Cerebellar cortex (tissue), 1 donor: Measurements from ENCODE around the gene HTT.

Experiments
- DNase-seq: peaks from one replicate; pipeline ENCODE4 v3.0.0-alpha.2; 2015; ENCODE audit warnings: low spot score

The HTT gene

DNA sequence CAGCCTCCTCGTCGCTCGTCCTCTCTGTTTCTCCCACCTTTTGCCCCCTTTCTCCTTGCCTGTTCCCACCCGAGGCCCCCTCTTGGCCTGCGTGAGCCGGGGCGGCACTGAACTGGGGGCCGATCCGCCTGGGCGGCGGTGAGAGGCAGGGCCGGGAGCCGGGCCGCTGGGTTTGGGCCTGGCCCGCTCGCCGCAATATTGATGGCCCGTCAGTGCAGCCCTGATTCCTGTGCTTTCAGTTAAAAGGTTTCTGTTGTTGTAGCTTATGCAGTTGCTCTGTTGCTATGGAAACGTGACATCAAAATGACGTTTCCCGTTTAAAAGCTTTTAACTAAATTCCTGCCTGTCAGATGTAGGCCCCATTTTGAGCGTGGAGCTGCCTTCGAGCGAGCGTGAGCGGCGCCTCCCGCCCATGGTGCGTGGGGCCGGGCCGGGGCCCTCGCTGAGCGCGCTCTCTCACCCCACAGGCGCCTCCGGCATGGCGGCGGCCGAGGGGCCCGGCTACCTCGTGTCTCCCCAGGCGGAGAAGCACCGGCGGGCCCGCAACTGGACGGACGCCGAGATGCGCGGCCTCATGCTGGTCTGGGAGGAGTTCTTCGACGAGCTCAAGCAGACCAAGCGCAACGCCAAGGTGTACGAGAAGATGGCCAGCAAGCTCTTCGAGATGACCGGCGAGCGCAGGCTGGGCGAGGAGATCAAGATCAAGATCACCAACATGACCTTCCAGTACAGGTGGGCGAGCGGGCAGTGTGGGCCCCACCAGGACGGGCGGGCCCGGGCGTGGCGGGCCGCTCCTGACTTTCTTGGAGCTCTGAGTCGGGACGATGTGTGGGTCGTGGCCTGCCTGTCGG lies 174.6 kb downstream of the HTT start, which contains the start of gene MSANTD1:
TSS of gene MSANTD1 (plus strand) at position 349 of the 851 bp plus-strand sequence. CDS start at position 413, 64 bp downstream.
- no peak for DNase-seq

DNA sequence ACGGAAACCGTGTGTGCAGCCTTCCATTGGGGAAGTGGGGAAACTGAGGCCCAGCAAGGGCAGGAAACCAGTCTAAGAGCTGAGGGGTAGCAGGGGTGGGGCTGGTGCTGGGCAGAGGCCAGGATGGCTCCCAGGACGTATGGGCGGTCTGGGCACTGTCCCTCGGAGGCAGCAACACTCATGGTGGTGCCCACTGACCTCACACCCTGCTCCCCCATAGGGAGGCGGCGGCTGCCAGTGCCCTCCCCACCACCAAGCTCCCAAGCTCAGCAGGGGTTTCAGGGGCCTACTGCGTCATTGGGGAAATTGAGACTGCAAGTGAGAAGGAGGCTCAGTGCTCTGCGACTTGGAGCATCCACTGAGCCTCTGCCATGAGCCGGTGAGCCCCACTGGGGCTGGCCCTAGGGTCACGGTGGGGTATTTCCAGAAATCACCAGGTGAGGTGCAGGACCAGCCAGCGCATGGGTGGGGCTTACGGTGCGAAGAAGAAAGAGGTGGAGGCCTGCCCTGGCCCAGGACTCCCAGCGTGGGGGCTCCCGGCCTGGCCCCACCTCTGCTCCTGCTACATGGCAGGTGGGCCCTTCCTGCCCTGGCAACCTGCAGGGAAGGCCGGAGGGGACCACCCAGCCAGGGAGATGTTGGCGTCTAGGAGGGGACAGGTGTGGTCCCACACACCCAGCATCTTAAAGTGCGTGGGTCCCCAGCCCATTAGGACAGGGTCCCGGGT lies 175.4 kb downstream of the HTT start:
- DNase-seq: no peak

DNA sequence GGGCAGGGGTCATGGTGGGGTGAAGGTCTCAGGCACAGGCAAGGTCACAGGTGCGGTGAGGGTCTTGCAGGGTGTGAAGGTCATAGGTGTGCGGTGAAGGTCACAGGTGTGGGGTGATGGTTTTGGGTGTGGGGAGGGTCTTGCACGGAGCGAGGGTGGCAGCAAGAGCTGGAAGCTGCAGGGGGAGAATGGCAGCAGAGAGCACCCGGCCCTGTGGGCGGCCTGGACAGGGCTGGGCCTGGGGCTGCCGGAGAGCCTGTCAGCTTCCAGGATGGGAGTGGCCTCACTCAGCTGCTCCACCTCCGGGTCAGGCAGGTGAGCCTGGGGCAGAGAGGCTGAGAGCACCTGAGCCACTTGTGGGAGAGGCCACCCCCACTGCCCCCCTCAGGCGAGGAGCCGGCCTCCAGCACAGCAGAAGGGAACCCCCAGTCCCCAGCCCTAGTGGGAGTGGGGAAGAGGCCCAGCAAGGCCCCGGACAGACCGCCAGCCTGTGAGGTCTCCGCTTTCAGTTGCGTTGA lies 176.0 kb downstream of the HTT start:
- DNase-seq: no peak

DNA sequence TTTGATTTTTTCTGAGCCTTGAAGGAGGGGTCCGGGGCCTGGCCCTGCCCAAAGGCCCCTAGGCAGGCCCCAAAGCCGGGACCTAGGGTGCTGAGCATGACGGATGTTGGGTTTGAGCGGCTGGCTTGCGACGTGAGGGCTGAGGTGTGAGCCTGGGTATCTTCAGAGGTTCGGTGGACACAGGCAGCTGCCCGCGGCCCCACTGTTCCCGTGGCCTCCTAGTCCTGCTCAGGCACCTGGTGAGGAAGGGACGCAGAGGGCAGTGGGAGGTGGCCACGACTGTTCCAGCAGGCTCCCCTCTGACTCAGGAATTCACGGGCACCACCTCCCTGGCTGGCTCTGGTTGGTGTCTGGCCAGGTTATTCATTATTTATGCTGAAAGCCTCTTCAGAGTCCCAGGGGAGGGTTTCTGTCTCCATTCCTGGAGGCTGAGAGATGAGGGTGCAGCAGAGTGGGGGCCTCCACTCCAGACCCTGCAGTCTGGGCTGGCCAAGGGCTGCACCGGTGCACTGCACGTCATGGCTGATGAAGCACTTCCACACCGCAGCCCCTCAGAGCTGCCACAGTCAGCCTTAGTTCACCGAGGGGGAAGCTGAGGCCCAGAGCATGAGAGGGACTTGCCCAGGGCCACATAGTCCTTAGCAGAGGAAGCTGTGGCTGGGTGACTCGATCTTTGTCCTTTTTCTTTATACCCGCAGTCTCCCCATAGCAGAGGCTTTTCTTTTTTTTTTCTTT lies 176.6 kb downstream of the HTT start:
- no peak for DNase-seq

DNA sequence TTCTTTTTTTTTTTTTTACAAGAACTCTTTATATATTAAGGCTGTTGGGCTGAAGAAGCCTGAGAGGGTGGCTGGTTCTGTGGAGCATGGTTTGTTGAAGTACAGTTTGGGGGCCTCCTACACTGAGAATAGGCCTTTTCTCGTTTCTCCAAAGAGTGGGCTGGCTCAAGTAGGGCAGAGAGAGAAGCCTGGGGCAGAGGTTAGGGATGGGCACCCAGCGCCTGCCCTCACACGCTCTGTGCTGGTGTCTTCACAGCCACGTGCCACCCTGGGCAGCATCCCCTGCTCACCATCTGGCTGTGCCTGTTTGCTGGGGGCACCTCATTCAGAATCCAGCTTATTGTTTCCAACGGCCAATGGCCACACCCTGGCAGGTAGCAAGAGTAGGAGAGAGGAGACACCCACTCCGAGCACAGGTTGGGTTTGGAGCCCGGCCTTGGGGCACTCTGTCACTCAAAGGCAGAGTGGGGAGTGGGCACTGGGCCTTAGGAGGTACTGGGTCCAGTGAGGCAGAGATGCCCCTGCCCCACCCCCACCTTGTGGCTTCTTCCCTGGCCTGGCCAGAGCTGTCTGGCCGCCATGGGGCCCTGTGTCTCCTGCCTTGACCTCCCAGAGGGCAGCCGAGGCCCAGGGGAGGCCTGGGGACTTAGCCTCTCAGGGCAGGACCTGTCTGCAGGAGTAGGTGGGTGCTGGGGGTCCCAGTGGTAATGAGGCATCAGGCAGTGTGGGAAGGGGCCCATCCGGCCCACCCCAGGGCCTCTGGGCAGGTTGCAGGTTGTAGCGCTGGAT lies 177.4 kb downstream of the HTT start:
- no peak for DNase-seq

DNA sequence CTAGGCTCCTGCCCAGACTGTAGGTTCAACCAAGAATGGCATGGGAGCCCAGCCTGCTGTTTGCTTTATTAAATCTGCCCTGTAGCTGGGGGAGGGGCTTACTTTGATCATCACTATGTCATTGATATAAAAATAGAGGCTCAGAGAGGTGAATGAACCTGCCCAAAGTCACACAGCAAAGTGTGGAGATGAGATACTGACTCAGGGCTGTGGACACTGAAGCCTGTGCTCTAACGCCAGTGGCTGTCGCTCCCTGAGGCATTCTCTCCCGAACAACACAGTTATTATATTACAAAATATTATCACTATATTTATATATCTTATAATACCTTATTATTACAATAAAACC lies 178.0 kb downstream of the HTT start:
- DNase-seq: no peak

DNA sequence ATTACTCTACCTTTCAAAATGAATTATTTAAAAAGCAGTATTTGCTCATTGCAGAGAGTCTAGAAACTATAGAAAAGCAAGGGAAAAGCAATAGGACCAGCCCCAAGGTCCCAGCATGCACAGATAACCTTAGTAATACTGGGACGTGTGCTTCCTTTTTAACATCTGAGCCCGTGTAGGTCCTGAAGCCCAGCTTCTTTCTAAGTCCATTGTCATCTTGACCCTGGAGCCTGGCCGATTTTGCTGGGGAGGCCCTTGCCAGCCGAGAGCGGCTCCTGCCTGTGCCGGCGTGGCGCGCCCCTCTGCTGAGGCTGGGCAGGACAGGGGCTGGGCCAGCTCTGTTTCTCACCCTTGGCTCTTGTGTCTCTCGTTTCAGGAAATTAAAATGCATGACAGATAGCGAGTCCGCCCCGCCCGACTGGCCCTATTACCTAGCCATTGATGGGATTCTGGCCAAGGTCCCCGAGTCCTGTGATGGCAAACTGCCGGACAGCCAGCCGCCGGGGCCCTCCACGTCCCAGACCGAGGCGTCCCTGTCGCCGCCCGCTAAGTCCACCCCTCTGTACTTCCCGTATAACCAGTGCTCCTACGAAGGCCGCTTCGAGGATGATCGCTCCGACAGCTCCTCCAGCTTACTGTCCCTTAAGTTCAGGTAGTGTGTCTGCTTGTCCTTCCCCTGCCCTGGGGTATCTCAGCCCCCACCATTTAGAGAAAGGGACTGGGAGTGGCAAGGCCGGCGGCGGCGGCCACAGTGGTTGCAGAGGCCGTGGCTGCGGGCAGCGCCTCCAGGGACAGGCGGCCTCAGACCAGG lies 178.6 kb downstream of the HTT start:
- no peak for DNase-seq

DNA sequence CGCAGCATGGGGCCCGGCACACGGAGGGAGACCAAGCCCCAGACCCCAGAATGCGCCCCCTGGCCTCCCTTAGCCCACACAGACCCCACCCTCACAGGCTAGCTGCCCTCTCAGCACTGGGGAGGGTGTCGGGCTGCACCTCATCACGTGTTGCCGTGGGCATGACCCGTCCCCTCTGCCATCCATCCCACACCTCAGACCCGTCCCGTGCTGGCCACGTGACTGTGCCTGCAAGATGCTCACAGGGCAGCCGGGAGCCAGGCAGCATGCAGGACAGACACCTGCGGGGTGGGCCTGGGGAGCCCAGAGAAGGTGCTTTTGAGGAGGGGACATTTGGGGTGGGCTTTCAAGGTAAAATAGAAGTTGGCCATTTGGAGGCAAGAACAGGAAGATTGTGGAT lies 179.3 kb downstream of the HTT start:
- DNase-seq: no peak

DNA sequence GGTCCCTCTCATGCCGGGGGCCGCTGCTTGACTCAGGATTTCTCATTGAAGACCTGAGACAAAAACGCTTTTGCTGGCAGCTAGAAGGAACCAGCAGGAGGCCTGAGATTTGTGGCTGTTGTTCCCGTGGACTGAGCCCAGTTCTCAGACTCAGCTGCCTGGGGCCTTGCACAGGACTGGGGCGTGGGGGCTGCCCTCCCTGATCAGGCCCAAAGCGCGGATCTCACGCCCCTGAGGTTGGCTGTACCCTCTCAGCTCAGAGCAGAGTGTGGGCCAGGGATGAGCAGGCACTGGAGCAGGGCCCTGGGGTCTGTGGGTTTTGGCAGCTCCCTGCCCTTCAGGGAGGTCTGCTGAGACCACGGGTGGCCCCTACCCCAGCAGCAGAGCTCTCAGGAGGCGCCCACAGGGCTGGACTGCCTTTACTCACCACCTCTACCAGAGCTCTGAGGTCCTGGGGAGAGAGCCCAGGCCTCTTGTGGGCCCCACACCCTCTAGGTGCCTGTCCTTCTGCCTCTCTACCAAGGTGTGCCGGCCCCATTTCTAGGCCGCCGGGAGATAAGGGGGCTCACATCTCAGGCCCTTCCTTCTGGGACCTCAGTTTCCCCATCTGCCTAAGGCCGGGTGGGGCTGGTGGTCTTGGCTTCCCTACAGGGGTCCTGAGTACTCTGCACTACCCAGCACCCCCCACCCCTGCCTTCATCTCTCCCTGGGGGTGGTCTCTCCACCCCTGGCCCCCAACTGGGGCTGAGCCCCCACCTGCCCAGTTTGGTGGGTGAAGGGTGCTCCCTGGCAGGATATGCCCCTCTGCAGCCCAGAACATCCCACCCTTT lies 180.0 kb downstream of the HTT start:
- no peak for DNase-seq

DNA sequence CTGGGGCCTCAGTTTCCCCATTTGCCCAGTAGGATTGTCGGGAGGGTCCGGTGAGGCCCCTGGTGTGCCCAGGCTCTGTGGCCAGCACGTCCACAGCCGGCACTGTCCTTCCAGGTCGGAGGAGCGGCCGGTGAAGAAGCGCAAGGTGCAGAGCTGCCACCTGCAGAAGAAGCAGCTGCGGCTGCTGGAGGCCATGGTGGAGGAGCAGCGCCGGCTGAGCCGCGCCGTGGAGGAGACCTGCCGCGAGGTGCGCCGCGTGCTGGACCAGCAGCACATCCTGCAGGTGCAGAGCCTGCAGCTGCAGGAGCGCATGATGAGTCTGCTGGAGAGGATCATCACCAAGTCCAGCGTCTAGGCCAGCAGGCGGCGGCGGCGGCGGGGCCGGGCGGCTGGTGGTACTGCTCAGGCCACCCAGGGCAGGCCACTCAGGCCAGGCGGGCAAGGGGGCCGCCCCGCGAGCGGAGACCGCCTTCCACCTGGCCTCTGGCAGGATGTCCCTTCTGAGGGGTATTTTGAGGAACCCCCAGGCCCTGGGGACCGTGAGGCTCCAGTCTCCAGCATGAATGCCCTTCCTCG lies 181.2 kb downstream of the HTT start:
- DNase-seq: no peak

DNA sequence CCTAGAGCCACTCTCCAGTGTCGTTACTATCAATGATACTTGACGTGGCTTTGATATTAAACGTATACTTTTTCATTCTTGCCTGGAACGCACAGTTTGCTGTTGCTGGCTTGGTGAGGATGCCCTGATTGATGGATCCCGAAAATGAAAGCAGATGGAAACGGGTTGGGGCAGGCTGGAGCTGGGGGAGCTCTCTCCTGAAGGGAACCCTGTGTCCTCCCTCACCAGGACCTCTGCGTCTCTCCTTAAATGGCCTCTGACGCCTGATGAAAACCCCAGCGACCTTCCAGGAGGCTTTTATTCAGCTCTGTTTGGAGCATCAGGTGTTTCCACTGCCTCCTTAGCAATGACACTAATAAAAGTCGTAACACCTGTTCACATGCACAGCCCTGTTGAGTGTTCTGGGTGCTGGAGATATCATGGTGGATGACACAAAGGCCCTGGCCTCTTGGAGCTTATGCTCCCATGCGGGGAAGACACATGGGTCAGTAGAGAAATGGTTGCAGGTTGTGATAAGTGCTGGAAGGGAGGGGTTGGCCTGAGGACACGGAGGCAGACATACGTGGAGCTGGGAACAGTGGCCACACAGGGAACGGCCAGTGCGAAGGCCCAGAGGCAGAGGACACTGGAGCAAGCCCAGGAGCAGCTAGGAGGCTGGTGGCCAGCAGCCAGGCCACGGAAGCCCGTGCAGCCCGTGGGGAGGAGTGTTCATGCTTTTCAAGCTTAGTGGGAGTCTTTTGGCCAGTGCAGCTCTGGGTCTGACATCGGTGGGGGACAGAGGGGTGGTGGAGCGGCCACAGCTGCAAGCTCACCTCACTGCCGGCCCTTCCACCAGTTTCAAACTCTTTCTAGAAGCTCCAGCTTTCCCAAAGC lies 182.0 kb downstream of the HTT start:
- no peak for DNase-seq

DNA sequence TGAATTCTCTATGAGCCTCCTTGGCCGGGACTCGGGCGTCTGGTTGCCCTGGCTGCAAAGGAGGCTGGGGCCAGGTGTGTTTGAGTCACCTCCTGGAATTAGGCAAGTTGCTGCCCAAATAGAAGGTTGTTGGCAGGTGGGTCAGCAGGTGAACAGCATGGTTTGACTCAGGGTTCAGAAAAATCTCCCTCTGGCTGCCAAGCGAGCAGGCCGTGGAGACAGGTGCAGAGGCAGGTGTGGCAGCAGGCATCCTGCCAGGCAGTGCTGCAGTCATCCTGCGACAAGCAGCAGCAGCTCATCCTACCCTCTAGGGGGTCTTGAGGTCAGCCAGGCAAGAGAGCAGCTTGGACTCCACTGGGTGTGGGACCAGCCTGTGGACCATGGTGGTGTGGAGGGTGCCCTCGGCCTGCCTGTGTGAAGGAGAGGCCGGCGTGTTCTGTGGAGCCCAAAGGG lies 182.6 kb downstream of the HTT start:
- DNase-seq: peak; percentile 47

DNA sequence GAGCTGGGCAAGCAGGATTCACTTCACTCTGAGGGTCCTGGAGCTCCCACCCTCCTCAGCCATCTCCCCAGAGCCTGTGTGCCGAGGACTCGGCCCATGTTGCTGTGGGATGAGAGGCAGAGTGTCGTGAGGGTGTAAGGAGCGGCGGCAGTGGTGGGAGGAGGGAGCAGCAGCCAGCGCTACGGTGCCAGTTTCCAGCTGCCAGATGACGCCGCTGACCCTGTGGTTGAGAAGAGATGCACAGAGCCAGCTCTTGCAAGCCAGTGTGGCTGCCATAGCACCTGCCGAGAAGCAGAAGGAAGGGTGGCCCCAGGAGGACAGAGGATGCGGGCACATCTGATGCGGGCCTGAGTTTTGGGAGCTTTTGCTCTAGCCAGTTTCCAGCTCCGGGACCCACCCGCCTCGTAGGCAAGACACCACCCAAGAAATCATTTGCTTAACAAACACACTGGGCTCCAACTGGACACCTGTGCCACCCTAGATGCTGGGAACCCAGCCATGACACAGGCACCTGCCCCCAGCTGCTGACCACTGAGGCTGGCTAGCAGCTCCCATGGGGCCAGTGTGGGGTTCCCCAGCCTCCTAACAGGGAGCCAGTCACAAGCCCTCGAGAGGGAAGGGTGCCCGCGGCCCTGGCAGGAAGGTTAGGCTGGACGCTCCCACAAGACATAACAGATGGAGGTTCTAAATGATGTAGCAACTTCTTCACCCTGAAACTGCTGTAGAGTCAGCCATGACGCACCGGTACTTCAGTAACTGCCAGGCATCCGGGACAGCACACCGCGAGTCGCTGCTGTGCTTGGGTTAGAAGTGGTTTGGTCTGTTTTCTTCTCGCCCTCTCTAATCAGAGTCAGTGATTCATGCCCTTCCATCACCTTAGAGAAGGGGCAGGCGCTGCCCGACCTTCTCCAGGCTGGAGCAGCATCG lies 183.3 kb downstream of the HTT start:
- DNase-seq: no peak

DNA sequence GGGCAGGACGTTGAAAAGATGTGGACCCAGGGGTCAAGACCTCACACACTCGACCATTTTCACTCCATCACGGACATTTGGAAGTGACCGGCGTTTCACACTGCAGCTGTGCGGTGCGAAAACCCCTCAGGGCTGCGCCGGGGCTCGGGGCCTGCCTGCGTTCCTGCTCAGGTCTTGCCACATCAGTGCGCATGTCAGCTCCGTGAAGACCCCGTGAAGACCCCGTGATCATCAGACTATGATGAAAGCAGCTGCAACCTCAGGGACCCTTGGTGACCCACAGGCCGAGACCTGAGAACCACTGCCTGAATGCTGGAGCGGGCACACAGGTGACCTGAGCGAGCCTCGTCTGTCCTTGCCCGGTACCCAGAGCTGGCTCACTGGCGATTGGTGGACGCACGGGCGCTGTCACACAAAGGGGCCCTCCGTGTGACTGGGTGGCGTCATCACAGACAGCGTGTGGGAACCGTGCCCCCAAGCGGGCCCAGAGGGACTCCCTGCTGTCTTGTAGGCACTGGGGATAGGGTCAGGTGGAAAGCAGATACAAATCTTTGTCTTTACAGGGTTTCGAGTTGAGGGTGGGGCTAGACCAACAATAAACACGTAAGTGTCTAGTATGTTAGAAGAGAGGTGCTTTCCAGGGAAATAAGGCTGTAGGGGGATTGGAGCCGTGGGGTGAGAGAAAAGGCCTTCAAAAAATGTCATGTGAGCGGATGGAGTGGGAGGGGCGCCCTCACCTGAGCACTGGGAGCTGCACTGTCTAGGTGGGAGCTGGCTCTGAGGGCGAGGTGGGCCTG lies 187.1 kb downstream of the HTT start:
- DNase-seq: no peak

DNA sequence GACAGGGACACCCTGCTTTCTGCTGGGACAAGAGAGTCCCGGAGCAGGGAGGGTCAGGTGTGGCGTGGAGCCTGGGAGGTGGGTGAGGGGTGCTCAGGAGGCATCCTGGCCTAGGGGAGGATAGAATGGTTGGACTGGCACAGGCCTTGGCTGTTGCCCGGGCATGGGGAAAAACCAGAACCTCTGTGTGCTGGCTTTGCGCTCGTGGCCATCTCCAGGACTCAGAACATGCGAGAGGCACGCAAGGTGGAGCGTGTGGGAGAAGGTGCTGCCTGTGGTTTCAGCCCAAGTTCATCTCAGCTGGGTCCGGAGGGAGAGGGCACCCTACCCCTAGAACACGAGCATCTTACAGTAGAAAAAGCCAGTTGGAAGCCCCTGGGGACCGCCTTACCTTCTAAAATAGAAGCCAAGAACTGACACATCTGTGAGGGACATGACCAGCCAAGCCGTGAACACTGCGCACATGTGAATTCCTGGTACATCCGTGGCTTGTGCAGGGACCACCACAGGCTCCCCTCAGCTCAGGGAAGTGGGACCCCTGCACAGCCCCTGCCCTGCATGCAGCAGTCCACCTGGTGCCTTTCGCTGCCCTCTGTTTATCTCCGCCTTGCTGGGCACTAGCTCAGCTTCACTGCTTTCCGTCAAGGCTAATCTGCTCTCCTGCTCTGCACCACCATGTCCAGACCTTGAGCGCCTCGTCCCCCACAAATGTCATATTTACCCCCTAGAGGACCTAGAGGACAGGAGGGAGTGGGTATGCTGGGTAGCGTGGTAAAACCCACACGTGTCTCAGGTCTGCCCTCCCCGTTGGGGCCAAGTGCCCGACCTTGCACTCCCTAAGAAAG lies 187.9 kb downstream of the HTT start:
- DNase-seq: no peak
